GM19239 (cell line): ENCODE measurements around the gene DEPP1.

Experiments
- DNase-seq: peaks from one replicate; pipeline ENCODE4 v3.0.0; 2011; ENCODE audit warnings: low spot score; ENCODE audit not compliant: insufficient read length
- FAIRE-seq: peaks from 2 replicates; lab custom pipeline; 2011; peaks lifted over from hg19 to GRCh38; lab: Jason Lieb, UNC

DEPP1 gene

GRCh38 chr10:44936314-44936975, 42.2 kb downstream of the DEPP1 start:
- FAIRE-seq (no peak), DNase-seq (no peak)

GRCh38 chr10:44935966-44936295, 42.7 kb downstream of the DEPP1 start:
- FAIRE-seq = no peak
- no peak for DNase-seq

- FAIRE-seq = no peak
- no peak for DNase-seq
Observed at GRCh38 chr10:44935201-44935965, 43.2 kb downstream of the DEPP1 start.

- no peak for DNase-seq
- FAIRE-seq = no peak
Observed at GRCh38 chr10:44934416-44935200, 44.0 kb downstream of the DEPP1 start.

- DNase-seq = no peak
- no peak for FAIRE-seq
Observed at GRCh38 chr10:44933451-44934321, 44.9 kb downstream of the DEPP1 start.

- peak; percentile 98 for FAIRE-seq
- peak; percentile 84 for DNase-seq
Observed at GRCh38 chr10:44932517-44933450, 45.8 kb downstream of the DEPP1 start.

GRCh38 chr10:44931621-44932516, 46.7 kb downstream of the DEPP1 start:
- FAIRE-seq = no peak
- no peak for DNase-seq

- FAIRE-seq = no peak
- no peak for DNase-seq
Observed at GRCh38 chr10:44930904-44931620, 47.5 kb downstream of the DEPP1 start.

- DNase-seq (no peak), FAIRE-seq (no peak)
Observed at GRCh38 chr10:44929356-44930255, 49.0 kb downstream of the DEPP1 start.

- FAIRE-seq (no peak), DNase-seq (no peak)
Observed at GRCh38 chr10:44928462-44928861, 50.1 kb downstream of the DEPP1 start.

GRCh38 chr10:44927352-44927751, 51.3 kb downstream of the DEPP1 start:
- no peak for FAIRE-seq

GRCh38 chr10:44926751-44927351, 51.8 kb downstream of the DEPP1 start:
- DNase-seq (no peak), FAIRE-seq (no peak)

More at GRCh38 chr10:44927352-44927751, 51.3 kb downstream of the DEPP1 start:
- no peak for DNase-seq
